ENCODE measurements around the gene ARL8B.
A peak's percentile ranks its signal among the peaks of the same experiment; 100 is the strongest.

The ARL8B gene

GRCh38 chr3:5187156-5187919, 65.2 kb downstream of the ARL8B start, which contains the start of gene EDEM1:
TSS of gene EDEM1 (plus strand) at chr3:5187707. CDS start at chr3:5187806, 99 bp downstream.
- peak; percentile 93 to 96 for DNase-seq (ENCODE audit: low read depth in 2 of 2)

- peak; percentile 32 to 49 for DNase-seq (ENCODE audit: low read depth in 2 of 2)
Measured at GRCh38 chr3:5187920-5188418, 65.9 kb downstream of the ARL8B start.

- peak; percentile 21 to 44 for DNase-seq (ENCODE audit: low read depth in 2 of 2)
Measured at GRCh38 chr3:5188419-5189221, 66.5 kb downstream of the ARL8B start.

GRCh38 chr3:5190147-5190791, 68.2 kb downstream of the ARL8B start:
- no peak for DNase-seq (ENCODE audit: low read depth in 2 of 2)

- DNase-seq (ENCODE audit: low read depth in 2 of 2), result no peak
Measured at GRCh38 chr3:5191555-5192304, 69.6 kb downstream of the ARL8B start.

GRCh38 chr3:5192571-5193365, 70.7 kb downstream of the ARL8B start:
- no peak for DNase-seq (ENCODE audit: low read depth in 2 of 2)

GRCh38 chr3:5194341-5194740, 72.2 kb downstream of the ARL8B start:
- no peak for DNase-seq (ENCODE audit: low read depth in 2 of 2)

- peak in 1 of 2 donors; percentile 42 for DNase-seq (ENCODE audit: low read depth in 2 of 2)
Measured at GRCh38 chr3:5194801-5195509, 72.9 kb downstream of the ARL8B start.

GRCh38 chr3:5195605-5196004, 73.5 kb downstream of the ARL8B start:
- DNase-seq (ENCODE audit: low read depth in 2 of 2), result no peak

GRCh38 chr3:5197022-5197421, 74.9 kb downstream of the ARL8B start:
- DNase-seq (ENCODE audit: low read depth in 2 of 2), result no peak

GRCh38 chr3:5197470-5198312, 75.6 kb downstream of the ARL8B start:
- peak in 1 of 2 donors; percentile 20 for DNase-seq (ENCODE audit: low read depth in 2 of 2)

GRCh38 chr3:5198313-5198677, 76.2 kb downstream of the ARL8B start:
- no peak for DNase-seq (ENCODE audit: low read depth in 2 of 2)

- no peak for DNase-seq (ENCODE audit: low read depth in 2 of 2)
Measured at GRCh38 chr3:5198986-5199731, 77.1 kb downstream of the ARL8B start.

GRCh38 chr3:5201536-5201935, 79.4 kb downstream of the ARL8B start:
- DNase-seq (ENCODE audit: low read depth in 2 of 2), result no peak

- no peak for DNase-seq (ENCODE audit: low read depth in 2 of 2)
Measured at GRCh38 chr3:5202222-5202621, 80.1 kb downstream of the ARL8B start.

GRCh38 chr3:5205165-5205941, 83.3 kb downstream of the ARL8B start:
- DNase-seq (ENCODE audit: low read depth in 2 of 2), result no peak

GRCh38 chr3:5210926-5211325, 88.8 kb downstream of the ARL8B start:
- DNase-seq (ENCODE audit: low read depth in 2 of 2), result no peak
